Keratinocyte (primary cell): ENCODE measurements around the gene GALNT3. TPM values are rescaled to one million over a fixed set of nuclear protein-coding genes. Genes with fewer than 3 reads are reported as not detected.

Source experiments
- DNase-seq: peaks from one replicate; pipeline ENCODE4 v3.0.0-alpha.2; 2011; ENCODE audit warnings: low read depth, missing footprints, low spot score
- FAIRE-seq: peaks from 2 replicates; lab custom pipeline; 2011; peaks lifted over from hg19 to GRCh38; lab: Jason Lieb, UNC
- H2AFZ ChIP-seq: 2 replicates; pipeline ENCODE4 v1.6.0; 2012; ENCODE audit warnings: low read length, control low read depth, inconsistent platforms; ENCODE audit not compliant: control insufficient read depth
- H3K27ac ChIP-seq: 2 replicates; pipeline ENCODE4 v1.5.1; 2011; ENCODE audit warnings: low read length; ENCODE audit not compliant: control insufficient read depth, insufficient read depth
- H3K27me3 ChIP-seq: 3 replicates; pipeline ENCODE4 v1.6.0; 2011; ENCODE audit warnings: low read length; ENCODE audit not compliant: control insufficient read depth, insufficient read depth; ENCODE audit errors: extremely low read depth
- H3K36me3 ChIP-seq, 2 experiments: 2 replicates in 1 of 2; 3 replicates in 1 of 2; pipeline ENCODE4 v1.5.1; 2011; ENCODE audit warnings: low read length in 2 of 2, mild to moderate bottlenecking in 1 of 2; ENCODE audit not compliant: control insufficient read depth in 2 of 2, insufficient read depth in 2 of 2; ENCODE audit errors: extremely low read depth in 1 of 2
- H3K4me1 ChIP-seq: 3 replicates; pipeline ENCODE4 v1.5.1; 2011; ENCODE audit warnings: low read length; ENCODE audit not compliant: control insufficient read depth, insufficient read depth; ENCODE audit errors: extremely low read depth
- H3K4me2 ChIP-seq: 3 replicates; pipeline ENCODE4 v1.6.0; 2011; ENCODE audit warnings: low read depth, low read length; ENCODE audit not compliant: control insufficient read depth, insufficient read depth; ENCODE audit errors: extremely low read depth
- H3K4me3 ChIP-seq, 3 experiments: fragments of 200-600 bp in 1 of 3; sonication (generic) in 1 of 3; 2 replicates in 2 of 3; 3 replicates in 1 of 3; pipeline ENCODE4 v1.5.1; 2011 to 2016; ENCODE audit warnings: low read length in 3 of 3, mild to moderate bottlenecking in 3 of 3, control low read depth in 2 of 3, inconsistent platforms in 1 of 3, low read depth in 1 of 3, mixed read lengths in 1 of 3, mixed run types in 1 of 3, moderate library complexity in 1 of 3; ENCODE audit not compliant: control insufficient read depth in 2 of 3, insufficient read depth in 2 of 3; ENCODE audit errors: extremely low read depth in 1 of 3
- H3K79me2 ChIP-seq: 2 replicates; pipeline ENCODE4 v1.6.0; 2012; ENCODE audit warnings: low read length; ENCODE audit not compliant: control insufficient read depth, insufficient read depth
- H3K9ac ChIP-seq: 3 replicates; pipeline ENCODE4 v1.6.0; 2011; ENCODE audit warnings: low read length; ENCODE audit not compliant: control insufficient read depth, insufficient read depth; ENCODE audit errors: extremely low read depth
- H3K9me1 ChIP-seq: 3 replicates; pipeline ENCODE4 v1.6.0; 2011; ENCODE audit warnings: low read length; ENCODE audit not compliant: control insufficient read depth, insufficient read depth; ENCODE audit errors: extremely low read depth
- H3K9me3 ChIP-seq: 2 replicates; pipeline ENCODE4 v1.5.1; 2012; ENCODE audit warnings: low read depth, low read length; ENCODE audit not compliant: control insufficient read depth
- H4K20me1 ChIP-seq: 3 replicates; pipeline ENCODE4 v1.6.0; 2011; ENCODE audit warnings: low read length; ENCODE audit not compliant: control insufficient read depth, insufficient read depth; ENCODE audit errors: extremely low read depth
- EZH2 ChIP-seq: IDR thresholded peaks from one replicate; pipeline ENCODE4 v1.6.1; 2012; ENCODE audit warnings: inconsistent platforms, mild to moderate bottlenecking, low read length, moderate library complexity
- dilution Hi-C: fragments of 300-500 bp; cut with MboI; formaldehyde crosslinking; loops from one replicate; pipeline ENCODE4 v1.7.0; 2020; ENCODE audit warnings: low sequenced_read_pairs; ENCODE audit not compliant: extremely low pct_ligation_motif_present
- polyA plus RNA-seq, 5 experiments: library from polyadenylated mRNA; depleted of rRNA in 3 of 5; stranded (reverse) in 3 of 5; stranded (forward) in 1 of 5; unstranded in 1 of 5; fragments of >200 nt; gene quantifications; 1 replicate in 1 of 5; 2 replicates in 3 of 5; 3 replicates in 1 of 5; pipeline versions ENCODE4 v1.2.1 to v1.2.3, GENCODE V29; 2011 to 2012; ENCODE audit warnings: missing spikeins in 2 of 5, low read depth in 1 of 5, low replicate concordance in 1 of 5
- TF ChIP-seq, protein P1 (sequence below), 3 experiments: IDR thresholded peaks in 1 of 3; conservative IDR thresholded peaks in 1 of 3; optimal IDR thresholded peaks in 1 of 3; 2 replicates in 2 of 3; 3 replicates in 1 of 3; pipeline versions ENCODE3 to v1.5.1; 2011; ENCODE audit warnings: low read length in 3 of 3, mild to moderate bottlenecking in 3 of 3, moderate library complexity in 2 of 3, control low read depth in 1 of 3, inconsistent platforms in 1 of 3; ENCODE audit not compliant: insufficient read depth in 2 of 3; ENCODE audit errors: extremely low read depth in 1 of 3

Gene GALNT3
- polyA plus RNA-seq, 1 donor (not counting 4 experiments of a cell fraction or from before 2014, with no cell fraction given) = 70.3 TPM

DNA sequence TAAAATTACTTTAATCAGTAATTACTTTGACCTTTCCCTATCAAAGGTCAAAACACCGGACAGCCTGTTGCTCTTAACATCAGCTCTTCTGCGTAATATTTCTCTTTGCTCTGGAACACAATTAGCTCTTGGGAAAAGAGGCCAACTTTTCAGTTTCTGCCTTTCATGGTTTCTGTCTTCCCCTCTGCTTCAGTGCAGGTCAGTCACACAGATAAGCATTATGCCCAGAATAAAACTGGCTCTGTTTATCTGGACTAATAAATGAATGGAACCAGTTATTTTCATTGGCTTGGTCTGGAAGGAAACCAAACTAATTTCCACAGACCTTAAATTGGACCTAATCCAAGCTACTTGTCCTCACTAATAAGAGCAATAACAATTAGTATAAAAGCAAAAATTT lies 26.2 kb upstream of the GALNT3 start:
- H3K4me2 ChIP-seq = no peak overlapping the region
- no peak overlapping the region for H3K9ac ChIP-seq
- no peaks in the 10 kb centered on the region for H3K4me1 ChIP-seq
- dilution Hi-C loops = no loop called here
- H3K79me2 ChIP-seq = no peaks in the 10 kb centered on the region
- H3K9me3 ChIP-seq = no peaks in the 10 kb centered on the region
- no peak overlapping the region for H3K4me3 ChIP-seq
- TF ChIP-seq, protein P1, sequence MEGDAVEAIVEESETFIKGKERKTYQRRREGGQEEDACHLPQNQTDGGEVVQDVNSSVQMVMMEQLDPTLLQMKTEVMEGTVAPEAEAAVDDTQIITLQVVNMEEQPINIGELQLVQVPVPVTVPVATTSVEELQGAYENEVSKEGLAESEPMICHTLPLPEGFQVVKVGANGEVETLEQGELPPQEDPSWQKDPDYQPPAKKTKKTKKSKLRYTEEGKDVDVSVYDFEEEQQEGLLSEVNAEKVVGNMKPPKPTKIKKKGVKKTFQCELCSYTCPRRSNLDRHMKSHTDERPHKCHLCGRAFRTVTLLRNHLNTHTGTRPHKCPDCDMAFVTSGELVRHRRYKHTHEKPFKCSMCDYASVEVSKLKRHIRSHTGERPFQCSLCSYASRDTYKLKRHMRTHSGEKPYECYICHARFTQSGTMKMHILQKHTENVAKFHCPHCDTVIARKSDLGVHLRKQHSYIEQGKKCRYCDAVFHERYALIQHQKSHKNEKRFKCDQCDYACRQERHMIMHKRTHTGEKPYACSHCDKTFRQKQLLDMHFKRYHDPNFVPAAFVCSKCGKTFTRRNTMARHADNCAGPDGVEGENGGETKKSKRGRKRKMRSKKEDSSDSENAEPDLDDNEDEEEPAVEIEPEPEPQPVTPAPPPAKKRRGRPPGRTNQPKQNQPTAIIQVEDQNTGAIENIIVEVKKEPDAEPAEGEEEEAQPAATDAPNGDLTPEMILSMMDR (optimal IDR thresholded peaks at IDR 0.05 in 1 of 3, IDR thresholded peaks at IDR 0.05 in 1 of 3, conservative IDR thresholded peaks at IDR 0.05 in 1 of 3; ENCODE audit: extremely low read depth in 1 of 3, insufficient read depth in 2 of 3, low read length in 3 of 3) = no peak
- no peak for TF ChIP-seq EZH2
- no peaks in the 10 kb centered on the region for H4K20me1 ChIP-seq
- no peak overlapping the region for H2AFZ ChIP-seq
- H3K27me3 ChIP-seq = no peaks in the 10 kb centered on the region
- no peaks in the 10 kb centered on the region for H3K36me3 ChIP-seq
- DNase-seq (no peak), FAIRE-seq (no peak)
- H3K27ac ChIP-seq = no peak overlapping the region
- no peaks in the 10 kb centered on the region for H3K9me1 ChIP-seq

DNA sequence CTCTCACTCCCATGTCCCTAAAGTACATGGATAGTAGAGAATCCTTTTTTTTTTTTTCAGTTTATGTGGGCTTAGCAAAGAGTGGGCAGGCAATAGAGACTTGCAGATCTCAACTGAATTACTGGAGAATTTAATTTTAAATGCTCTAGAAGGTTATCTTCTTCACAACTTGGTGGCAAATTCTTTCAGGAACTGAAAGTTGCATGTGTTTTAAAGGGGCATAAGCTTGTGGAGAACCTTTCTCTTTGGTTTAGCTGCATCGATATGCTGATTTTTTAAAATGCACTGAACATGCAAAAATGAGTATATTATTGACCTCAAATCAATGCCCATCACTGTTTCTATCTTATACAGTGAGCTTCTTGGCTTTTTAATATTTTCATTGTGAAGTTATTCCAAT lies 24.9 kb upstream of the GALNT3 start:
- TF ChIP-seq, protein P1 (optimal IDR thresholded peaks at IDR 0.05 in 1 of 3, IDR thresholded peaks at IDR 0.05 in 1 of 3, conservative IDR thresholded peaks at IDR 0.05 in 1 of 3; ENCODE audit: extremely low read depth in 1 of 3, insufficient read depth in 2 of 3, low read length in 3 of 3) = no peak
- no peak for TF ChIP-seq EZH2
- Histone ChIP-seq H3K9ac (no peak overlapping the region), H3K9me1 (no peaks in the 10 kb centered on the region), H3K27ac (no peak overlapping the region), H3K4me1 (no peaks in the 10 kb centered on the region), H2AFZ (no peak overlapping the region), H4K20me1 (no peaks in the 10 kb centered on the region), H3K27me3 (no peaks in the 10 kb centered on the region), H3K4me3 (no peak overlapping the region), H3K79me2 (no peaks in the 10 kb centered on the region), H3K4me2 (no peak overlapping the region), H3K36me3 (no peaks in the 10 kb centered on the region), H3K9me3 (no peaks in the 10 kb centered on the region)
- no peak for FAIRE-seq
- no peak for DNase-seq
- dilution Hi-C loops = no loop called here
